K562 (cell line): ENCODE results near the gene PITPNB. TPM values are rescaled to one million over a fixed set of nuclear protein-coding genes. Genes with fewer than 3 reads are reported as not detected.
A peak's percentile ranks its signal among the peaks of the same experiment; 100 is the strongest.

ENCODE experiments used
- ATAC-seq: fragments of 200-7000 bp; cut with Tn5 transposase; 3 replicates; pipeline ENCODE4 v1.9.1; 2020; ENCODE audit warnings: moderate library complexity
- BruUV-seq: library from RNA; stranded (reverse); fragments of 400-500 nt; replicated peaks from 2 replicates; lab custom pipeline; 2021; lab: Mats Ljungman, UMichigan
- CTCF ChIA-PET: fragments of 300-600 bp; formaldehyde crosslinking; extraction: SDS; loops from one replicate; lab custom pipeline; 2021; ENCODE audit warnings: low intra/inter-chr PET ratio; lab: Yijun Ruan, JAX
- POLR2A ChIA-PET: fragments of 300-600, 350-650 bp; sonication (Branson Sonifier 250); formaldehyde crosslinking; extraction: SDS; loops from one replicate; lab custom pipeline; 2021; ENCODE audit warnings: antibody characterized with exemption, inconsistent platforms; lab: Yijun Ruan, JAX
- DNase-seq, 4 experiments: peaks; one replicate each; pipeline versions ENCODE4 v3.0.0 to v3.0.0-alpha.2; 2011 to 2018; ENCODE audit warnings: low spot score in 3 of 4, mixed read lengths in 3 of 4; ENCODE audit errors: extremely low read depth in 1 of 4
- FAIRE-seq: peaks from 2 replicates; lab custom pipeline; 2011; peaks lifted over from hg19 to GRCh38; lab: Jason Lieb, UNC
- H2AFZ ChIP-seq: 2 replicates; pipeline ENCODE4 v1.6.0; 2011; ENCODE audit warnings: low read depth, low read length, control low read depth, inconsistent platforms
- H3K27ac ChIP-seq: fragments of 200-600 bp; 3 replicates; pipeline ENCODE4 v1.8.0; 2011; ENCODE audit warnings: low read depth, mild to moderate bottlenecking, control low read depth, inconsistent platforms, low read length, moderate library complexity, mixed read lengths; ENCODE audit errors: extremely low read depth
- H3K27me3 ChIP-seq, 2 experiments: fragments of 300-600 bp in 1 of 2; 2 replicates in 1 of 2; 3 replicates in 1 of 2; pipeline versions ENCODE4 v1.6.0 to v1.8.0; 2011; ENCODE audit warnings: inconsistent platforms in 2 of 2, low read length in 2 of 2, mild to moderate bottlenecking in 1 of 2, mixed read lengths in 1 of 2, moderate library complexity in 1 of 2; ENCODE audit not compliant: control insufficient read depth in 2 of 2, insufficient read depth in 2 of 2
- H3K36me3 ChIP-seq: fragments of 300-600 bp; 3 replicates; pipeline ENCODE4 v1.8.0; 2011; ENCODE audit warnings: mild to moderate bottlenecking, low read length, inconsistent platforms; ENCODE audit not compliant: control insufficient read depth, insufficient read depth
- H3K4me1 ChIP-seq, 2 experiments: fragments of 200-600 bp in 1 of 2; replicated peaks in 1 of 2; 2 replicates in 1 of 2; 3 replicates in 1 of 2; pipeline versions ENCODE4 v1.5.1 to v1.8.0; 2011; ENCODE audit warnings: inconsistent platforms in 2 of 2, low read length in 2 of 2, mild to moderate bottlenecking in 1 of 2, mixed read lengths in 1 of 2, moderate library complexity in 1 of 2; ENCODE audit not compliant: control insufficient read depth in 2 of 2, insufficient read depth in 2 of 2
- H3K4me2 ChIP-seq: 2 replicates; pipeline ENCODE4 v1.6.1; 2011; ENCODE audit warnings: low read length, control low read depth, inconsistent platforms, mixed read lengths; ENCODE audit not compliant: insufficient read depth
- H3K4me3 ChIP-seq: fragments of 200-600 bp; sonication (generic), shearing (Covaris generic); 2 replicates; pipeline ENCODE4 v1.5.1; 2016; ENCODE audit warnings: control low read depth, inconsistent platforms
- H3K79me2 ChIP-seq: fragments of 200-600 bp; 3 replicates; pipeline ENCODE4 v1.8.0; 2011; ENCODE audit warnings: low read length, inconsistent platforms; ENCODE audit not compliant: control insufficient read depth, insufficient read depth
- H3K9ac ChIP-seq, 2 experiments: 2 replicates each; pipeline versions ENCODE4 v1.6.0 to v1.6.1; 2011; ENCODE audit warnings: low read depth in 2 of 2, low read length in 2 of 2, control low read depth in 1 of 2, inconsistent platforms in 1 of 2, mild to moderate bottlenecking in 1 of 2, mixed read lengths in 1 of 2; ENCODE audit not compliant: insufficient read depth in 1 of 2
- H3K9me1 ChIP-seq: one replicate; pipeline ENCODE4 v1.6.0; 2011; ENCODE audit warnings: inconsistent platforms, mild to moderate bottlenecking, low read length, moderate library complexity; ENCODE audit not compliant: control insufficient read depth, insufficient read depth
- H3K9me3 ChIP-seq: replicated peaks from 2 replicates; pipeline ENCODE4 v1.5.1; 2011; ENCODE audit warnings: low read depth, low read length, inconsistent platforms; ENCODE audit not compliant: control insufficient read depth, insufficient read depth
- H4K20me1 ChIP-seq: replicated peaks from 2 replicates; pipeline ENCODE4 v1.6.1; 2011; ENCODE audit warnings: low read length, inconsistent platforms, mixed read lengths; ENCODE audit not compliant: control insufficient read depth, insufficient read depth
- CBX1 ChIP-seq: sonication (generic); IDR thresholded peaks from 2 replicates; pipeline ENCODE4 v1.6.1; 2016; ENCODE audit warnings: antibody characterized with exemption, low read depth, mild to moderate bottlenecking
- CEBPB ChIP-seq: fragments of 450-650 bp; IDR thresholded peaks from 2 replicates; pipeline ENCODE4 v1.6.1; 2016; ENCODE audit warnings: missing genetic modification characterization, missing compliant biosample characterization
- CEBPG ChIP-seq, 3 experiments: fragments of 200-800 bp in 1 of 3; sonication (Bioruptor generic) in 1 of 3; sonication (generic) in 1 of 3; formaldehyde crosslinking in 1 of 3; IDR thresholded peaks in 2 of 3; conservative IDR thresholded peaks in 1 of 3; 2 replicates each; pipeline versions ENCODE4 v1.6.1 to v1.8.0; 2016 to 2022; ENCODE audit warnings: missing compliant biosample characterization in 2 of 3, missing genetic modification characterization in 2 of 3, mild to moderate bottlenecking in 1 of 3, missing genetic modification reagents in 1 of 3
- COPS2 ChIP-seq: fragments of 450-650 bp; conservative IDR thresholded peaks from 2 replicates; pipeline ENCODE4 v1.6.1; 2016; ENCODE audit warnings: mild to moderate bottlenecking, moderate library complexity
- CXXC5 ChIP-seq: fragments of 250-450 bp; sonication (Bioruptor Pico); IDR thresholded peaks from 2 replicates; pipeline ENCODE4 v1.8.0; 2022; ENCODE audit warnings: inconsistent platforms, mild to moderate bottlenecking, moderate library complexity
- IRF2 ChIP-seq: sonication (generic); formaldehyde crosslinking; IDR thresholded peaks from 2 replicates; pipeline ENCODE4 v1.8.1; 2022; ENCODE audit warnings: mild to moderate bottlenecking, missing genetic modification reagents
- MAFF ChIP-seq: IDR thresholded peaks from 2 replicates; pipeline ENCODE4 v1.6.1; 2012; ENCODE audit warnings: low read length, improper control_type of control experiment
- RFX1 ChIP-seq: fragments of 450-650 bp; IDR thresholded peaks from 2 replicates; pipeline ENCODE4 v1.6.1; 2016; ENCODE audit warnings: mild to moderate bottlenecking, moderate library complexity
- XRCC3 ChIP-seq: fragments of 450-650 bp; IDR thresholded peaks from 2 replicates; pipeline ENCODE4 v1.6.1; 2017; ENCODE audit warnings: mild to moderate bottlenecking, moderate library complexity
- WGBS: fragments of 100-300 bp; shearing (Covaris generic); methylation state at CpG from one replicate; pipeline ENCODE4 v1.1.6; 2016; ENCODE audit warnings: low coverage, mixed read lengths; ENCODE audit not compliant: insufficient coverage; ENCODE audit errors: missing lambda C conversion rate; 5-methylcytosine and 5-hydroxymethylcytosine counted together
- in situ Hi-C: fragments of 300-500 bp; cut with MboI; formaldehyde crosslinking; loops from 4 replicates; pipeline ENCODE4 v1.15.0; 2018; ENCODE audit warnings: inconsistent platforms, mixed read lengths
- intact Hi-C: fragments of 100-400 bp; cut with micrococcal nuclease; formaldehyde crosslinking; loops from 2 replicates; pipeline ENCODE4 v1.14.2; 2022
- polyA plus RNA-seq, 8 experiments: library from polyadenylated mRNA; depleted of rRNA in 4 of 8; stranded (reverse) in 5 of 8; unstranded in 3 of 8; fragments of >200 nt; fragmentation: Nextera tagmentation in 2 of 8; fragmentation: Illumina TruSeq in 1 of 8; extraction: Ambion mirVana in 2 of 8; extraction: Trizol in 1 of 8; gene quantifications; 2 replicates each; pipeline versions ENCODE4 v1.2.1 to v1.2.3, GENCODE V29; 2011 to 2014; ENCODE audit warnings: inconsistent platforms in 1 of 8, missing spikeins in 1 of 8
- total RNA-seq, 7 experiments: library from RNA; depleted of rRNA in 6 of 7; stranded (reverse); fragments of >200 nt in 6 of 7; fragmentation: Illumina TruSeq in 2 of 7; extraction: Trizol in 2 of 7; gene quantifications; 2 replicates each; pipeline versions ENCODE4 v1.2.1 to v1.2.3, GENCODE V29; 2011 to 2021; ENCODE audit warnings: low replicate concordance in 1 of 7

Gene PITPNB
- total and polyA plus RNA-seq, 9 of the 15 experiments (the other 6 are each of a cell fraction or from before 2014, with no cell fraction given): 13.1 to 52.4 (median 34.7) TPM

GRCh38 chr22:27866135-27867084 lies 52.6 kb downstream of the PITPNB start:
- H3K79me2 ChIP-seq: no peaks in the 10 kb centered on the region; the same call in 2 of the 3 replicates
- ChIA-PET POLR2A (no interaction called here), CTCF (no interaction called here)
- no peak overlapping the region for H3K27ac ChIP-seq
- H4K20me1 ChIP-seq: no peaks in the 10 kb centered on the region
- H3K9me3 ChIP-seq: no peaks in the 10 kb centered on the region
- H3K36me3 ChIP-seq: peaks cover 81% of the 10 kb centered on the region
- no peak overlapping the region for H3K4me3 ChIP-seq
- no peaks in the 10 kb centered on the region for H3K27me3 ChIP-seq
- DNase-seq (no peak), ATAC-seq (no peak), FAIRE-seq (no peak)
- intact Hi-C loops: no loop called here
- WGBS: 92% methylated on average over 7 of the region's 7 CpGs
- no peak for TF ChIP-seq XRCC3
- no peak for TF ChIP-seq CBX1
- TF ChIP-seq RFX1: no peak
- no peak for TF ChIP-seq MAFF
- TF ChIP-seq IRF2: no peak
- TF ChIP-seq COPS2: no peak
- peak; percentile 55 for TF ChIP-seq CEBPB (tag)
- no peak for TF ChIP-seq CXXC5 (CRISPR knock-in tag)
- TF ChIP-seq CEBPG (CRISPR knock-in tag; IDR thresholded peaks at IDR 0.05): no peak
- peak; percentile 32 to 36; a peak in 1 of 4 replicates for TF ChIP-seq CEBPG (tag; conservative IDR thresholded peaks at IDR 0.05 in 1 of 2, IDR thresholded peaks at IDR 0.05 in 1 of 2)
- no peak overlapping the region for H3K9ac ChIP-seq
- in situ Hi-C loops: no loop called here
- no peak overlapping the region for H2AFZ ChIP-seq
- no TSS peak for BruUV-seq
- no peaks in the 10 kb centered on the region; a peak in 1 of 5 replicates for H3K4me1 ChIP-seq
- H3K4me2 ChIP-seq: no peak overlapping the region
- no peaks in the 10 kb centered on the region for H3K9me1 ChIP-seq
